PC-3 (cell line): ENCODE results near the gene SCRG1. TPM values are rescaled to one million over a fixed set of nuclear protein-coding genes. Genes with fewer than 3 reads are reported as not detected.

ENCODE experiments used
- ATAC-seq: fragments of 200-7000 bp; cut with Tn5 transposase; 2 replicates; pipeline ENCODE4 v1.9.1; 2020; ENCODE audit warnings: mild to moderate bottlenecking, moderate library complexity
- BruUV-seq: library from RNA; stranded (reverse); fragments of 400-500 nt; replicated peaks from 2 replicates; lab custom pipeline; 2021; lab: Mats Ljungman, UMichigan
- CTCF ChIA-PET: fragments of 300-600 bp; sonication (Branson Sonifier 250); formaldehyde crosslinking; loops from one replicate; lab custom pipeline; 2022; ENCODE audit warnings: antibody characterized with exemption; lab: Charles Lee
- POLR2A ChIA-PET: fragments of 300-600 bp; sonication (Branson Sonifier 250); formaldehyde crosslinking; loops from one replicate; lab custom pipeline; 2022; ENCODE audit warnings: antibody characterized with exemption; ENCODE audit not compliant: unreplicated experiment; lab: Charles Lee
- DNase-seq: peaks from one replicate; pipeline ENCODE4 v3.0.0-alpha.2; 2015
- H2AFZ ChIP-seq: fragments of 300-600 bp; sonication (generic); 2 replicates; pipeline ENCODE4 v1.6.0; 2016; ENCODE audit warnings: antibody characterized with exemption, low read length
- H3F3A ChIP-seq: fragments of 300-600 bp; sonication (generic); one replicate; pipeline ENCODE4 v1.6.0; 2017; ENCODE audit warnings: antibody characterized with exemption, low read length, control low read depth, mild to moderate bottlenecking; ENCODE audit not compliant: unreplicated experiment
- H3K27ac ChIP-seq: fragments of 300-600 bp; sonication (generic); 2 replicates; pipeline ENCODE4 v1.5.1; 2016; ENCODE audit warnings: mild to moderate bottlenecking, low read length
- H3K27me3 ChIP-seq: fragments of 300-600 bp; sonication (generic); 2 replicates; pipeline ENCODE4 v1.6.1; 2016; ENCODE audit warnings: low read length, mixed read lengths
- H3K36me3 ChIP-seq: fragments of 300-600 bp; sonication (generic); 2 replicates; pipeline ENCODE4 v1.6.1; 2016; ENCODE audit warnings: low read depth, mixed run types, low read length, mixed read lengths
- H3K4me1 ChIP-seq: fragments of 300-600 bp; sonication (generic); 2 replicates; pipeline ENCODE4 v1.5.1; 2016; ENCODE audit warnings: low read length; ENCODE audit not compliant: insufficient read depth
- H3K4me2 ChIP-seq: fragments of 300-600 bp; sonication (generic); 2 replicates; pipeline ENCODE4 v1.6.0; 2016; ENCODE audit warnings: low read length
- H3K4me3 ChIP-seq: fragments of 300-600 bp; sonication (generic); 2 replicates; pipeline ENCODE4 v1.5.1; 2016; ENCODE audit warnings: mild to moderate bottlenecking, low read length, mixed read lengths
- H3K79me2 ChIP-seq: fragments of 300-600 bp; sonication (generic); 2 replicates; pipeline ENCODE4 v1.6.1; 2017; ENCODE audit warnings: low read length, mixed read lengths
- H3K9ac ChIP-seq: fragments of 300-600 bp; sonication (generic); 2 replicates; pipeline ENCODE4 v1.6.0; 2016; ENCODE audit warnings: mild to moderate bottlenecking, low read length
- H3K9me2 ChIP-seq: fragments of 300-600 bp; sonication (generic); replicated peaks from 2 replicates; pipeline ENCODE4 v1.6.1; 2016; ENCODE audit warnings: mixed run types, low read length, mixed read lengths
- H3K9me3 ChIP-seq: fragments of 300-600 bp; sonication (generic); 2 replicates; pipeline ENCODE4 v1.6.1; 2016; ENCODE audit warnings: low read length, mixed read lengths
- H4K20me1 ChIP-seq: fragments of 300-600 bp; sonication (generic); 2 replicates; pipeline ENCODE4 v1.6.1; 2016; ENCODE audit warnings: low read length, mixed read lengths
- EZH2 ChIP-seq: fragments of 300-600 bp; sonication (generic); IDR thresholded peaks from one replicate; pipeline ENCODE4 v1.6.1; 2017; ENCODE audit warnings: antibody characterized with exemption, mild to moderate bottlenecking, low read length; ENCODE audit not compliant: unreplicated experiment
- EZH2phosphoT487 ChIP-seq: fragments of 300-600 bp; sonication (generic); IDR thresholded peaks from 2 replicates; pipeline ENCODE4 v1.6.1; 2018; ENCODE audit warnings: mild to moderate bottlenecking, antibody characterized with exemption, low read length, borderline replicate concordance
- intact Hi-C: fragments of 100-400 bp; cut with micrococcal nuclease; formaldehyde crosslinking; loops from 2 replicates; pipeline ENCODE4 v1.9.0; 2023
- total RNA-seq: library from RNA; depleted of rRNA; stranded (reverse); fragments of >200 nt; gene quantifications from 2 replicates; pipeline ENCODE4 v1.2.3, GENCODE V29; 2014
- TF ChIP-seq, protein P1 (sequence below): fragments of 300-600 bp; sonication (generic); conservative IDR thresholded peaks from 2 replicates; pipeline ENCODE4 v1.5.1; 2017; ENCODE audit warnings: antibody characterized with exemption, low read depth, mild to moderate bottlenecking, low read length

SCRG1 gene
- total RNA-seq, 1 experiment from 2014 or later = not detected

DNA sequence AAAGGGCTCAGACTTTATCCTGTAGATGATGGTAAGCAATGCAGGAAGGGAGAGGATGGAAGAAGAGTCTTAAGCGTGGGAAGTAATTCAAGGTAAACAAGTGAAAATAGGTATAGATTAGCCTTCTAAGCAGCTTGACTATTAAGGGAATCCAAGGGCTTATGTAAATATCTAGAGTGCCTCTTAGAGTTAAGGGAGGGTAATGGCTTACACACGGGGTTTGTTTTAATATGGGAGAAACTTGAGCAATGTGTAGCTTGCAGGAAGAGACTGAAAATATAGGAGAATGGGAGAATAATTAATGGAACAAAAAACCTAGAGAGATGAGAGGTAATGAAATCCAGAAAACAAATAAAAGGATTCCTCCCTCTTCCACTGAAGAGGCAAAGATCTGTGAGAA lies 41.0 kb downstream of the SCRG1 start:
- intact Hi-C loops = no loop called here
- POLR2A ChIA-PET = no interaction called here

DNA sequence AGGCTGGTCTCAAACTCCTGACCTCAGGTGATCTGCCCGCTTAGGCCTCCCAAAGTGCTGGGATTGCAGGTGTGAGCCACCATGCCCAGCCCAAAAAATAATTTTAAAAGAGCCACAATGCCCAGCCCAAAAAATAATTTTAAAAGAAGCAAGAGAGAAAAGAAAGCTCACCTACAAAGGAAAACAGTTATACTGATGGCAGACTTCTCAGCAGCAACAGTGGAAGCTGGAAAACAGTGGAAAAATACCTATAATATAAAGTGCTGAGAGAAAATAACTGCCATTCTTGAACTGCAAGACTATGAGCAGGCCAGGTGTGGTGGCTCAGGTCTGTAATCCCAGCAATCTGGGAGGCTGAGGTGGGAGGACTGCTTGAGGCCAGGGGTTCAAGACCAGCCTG lies 51.4 kb downstream of the SCRG1 start:
- Histone ChIP-seq H3K4me1 (peaks cover 21% of the 10 kb centered on the region), H2AFZ (no peak overlapping the region), H4K20me1 (no peaks in the 10 kb centered on the region), H3K9ac (no peak overlapping the region), H3K27me3 (no peaks in the 10 kb centered on the region), H3K9me3 (no peaks in the 10 kb centered on the region), H3K79me2 (no peaks in the 10 kb centered on the region), H3K27ac (no peak overlapping the region), H3K9me2 (no peaks in the 10 kb centered on the region), H3K4me3 (no peak overlapping the region), H3F3A (no peaks in the 10 kb centered on the region), H3K36me3 (no peaks in the 10 kb centered on the region), H3K4me2 (no peak overlapping the region)
- DNase-seq = no peak
- TF ChIP-seq EZH2 = no peak
- TF ChIP-seq EZH2phosphoT487 = no peak
- TF ChIP-seq, protein P1, sequence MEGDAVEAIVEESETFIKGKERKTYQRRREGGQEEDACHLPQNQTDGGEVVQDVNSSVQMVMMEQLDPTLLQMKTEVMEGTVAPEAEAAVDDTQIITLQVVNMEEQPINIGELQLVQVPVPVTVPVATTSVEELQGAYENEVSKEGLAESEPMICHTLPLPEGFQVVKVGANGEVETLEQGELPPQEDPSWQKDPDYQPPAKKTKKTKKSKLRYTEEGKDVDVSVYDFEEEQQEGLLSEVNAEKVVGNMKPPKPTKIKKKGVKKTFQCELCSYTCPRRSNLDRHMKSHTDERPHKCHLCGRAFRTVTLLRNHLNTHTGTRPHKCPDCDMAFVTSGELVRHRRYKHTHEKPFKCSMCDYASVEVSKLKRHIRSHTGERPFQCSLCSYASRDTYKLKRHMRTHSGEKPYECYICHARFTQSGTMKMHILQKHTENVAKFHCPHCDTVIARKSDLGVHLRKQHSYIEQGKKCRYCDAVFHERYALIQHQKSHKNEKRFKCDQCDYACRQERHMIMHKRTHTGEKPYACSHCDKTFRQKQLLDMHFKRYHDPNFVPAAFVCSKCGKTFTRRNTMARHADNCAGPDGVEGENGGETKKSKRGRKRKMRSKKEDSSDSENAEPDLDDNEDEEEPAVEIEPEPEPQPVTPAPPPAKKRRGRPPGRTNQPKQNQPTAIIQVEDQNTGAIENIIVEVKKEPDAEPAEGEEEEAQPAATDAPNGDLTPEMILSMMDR = no peak
- ChIA-PET POLR2A (no interaction called here), CTCF (no interaction called here)
- no peak for ATAC-seq
- no TSS peak for BruUV-seq
- intact Hi-C loops = no loop called here

More for the DNA sequence above, 41.0 kb downstream of the SCRG1 start:
- Histone ChIP-seq H3K4me1 (no peaks in the 10 kb centered on the region), H3K9ac (no peak overlapping the region), H3K36me3 (no peaks in the 10 kb centered on the region), H3K27me3 (no peaks in the 10 kb centered on the region), H3K4me2 (no peak overlapping the region), H3K9me2 (no peaks in the 10 kb centered on the region), H4K20me1 (no peaks in the 10 kb centered on the region), H3K4me3 (no peak overlapping the region), H2AFZ (no peak overlapping the region), H3K27ac (no peak overlapping the region), H3F3A (no peaks in the 10 kb centered on the region), H3K79me2 (no peaks in the 10 kb centered on the region), H3K9me3 (no peaks in the 10 kb centered on the region)
- DNase-seq (no peak), ATAC-seq (no peak)
- BruUV-seq = no TSS peak
- TF ChIP-seq EZH2phosphoT487 = no peak
- TF ChIP-seq, protein P1 = no peak
- no peak for TF ChIP-seq EZH2
- CTCF ChIA-PET = interaction anchor here (0.6 kb wide), 1 partner anchor 97 kb away, joined by 5 read pairs; no protein-coding TSS in a partner anchor

DNA sequence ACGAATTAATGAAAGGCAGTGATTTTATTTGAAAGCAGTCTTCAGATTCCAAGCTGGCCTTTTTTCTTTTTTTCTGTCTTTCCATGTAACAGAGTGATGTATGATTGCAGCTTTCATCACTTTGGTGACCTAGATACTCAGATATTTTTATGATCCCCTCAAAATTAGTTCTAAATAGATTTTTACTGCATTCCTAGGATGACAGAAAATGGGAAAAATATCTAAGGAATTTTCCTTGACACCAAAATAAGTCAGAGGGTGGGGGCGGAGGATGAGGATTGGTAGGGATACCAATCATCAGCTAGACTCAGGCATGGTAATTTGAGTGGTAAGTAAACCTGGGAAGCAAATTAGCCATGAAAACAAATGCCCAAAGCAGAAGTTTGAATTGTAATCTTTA lies 52.8 kb downstream of the SCRG1 start:
- no peaks in the 10 kb centered on the region for H3K27me3 ChIP-seq
- H3K4me2 ChIP-seq = peak overlapping the region; percentile 75
- H3K36me3 ChIP-seq = no peaks in the 10 kb centered on the region
- TF ChIP-seq EZH2 (no peak), EZH2phosphoT487 (no peak)
- TF ChIP-seq, protein P1 = no peak
- intact Hi-C loops = no loop called here
- H2AFZ ChIP-seq = peak overlapping the region; percentile 50
- ChIA-PET CTCF (no interaction called here), POLR2A (no interaction called here)
- ATAC-seq (peak; percentile 80), DNase-seq (peak; percentile 79)
- no peaks in the 10 kb centered on the region for H3K9me2 ChIP-seq
- peak overlapping the region; percentile 31; the same call in 1 of the 2 replicates for H3K4me3 ChIP-seq
- H3K4me1 ChIP-seq = peaks cover 21% of the 10 kb centered on the region
- 0 out of 2 replicates have a peak overlapping the region, but pooled peaks have one; percentile 9 for H3K27ac ChIP-seq
- H4K20me1 ChIP-seq = no peaks in the 10 kb centered on the region
- no peak overlapping the region for H3K9ac ChIP-seq
- H3F3A ChIP-seq = no peaks in the 10 kb centered on the region
- no TSS peak for BruUV-seq
- H3K9me3 ChIP-seq = no peaks in the 10 kb centered on the region
- H3K79me2 ChIP-seq = no peaks in the 10 kb centered on the region
